Neural cell (in vitro differentiated cells): ENCODE measurements around the gene VSIG10.

ENCODE experiments used
- CTCF ChIP-seq: fragments of 450-650 bp; IDR thresholded peaks from 2 replicates; pipeline ENCODE4 v1.5.1; 2014; ENCODE audit warnings: antibody characterized with exemption, mild to moderate bottlenecking, moderate library complexity; ENCODE audit not compliant: poor library complexity, severe bottlenecking
- MXI1 ChIP-seq: fragments of 450-650 bp; conservative IDR thresholded peaks from 2 replicates; pipeline ENCODE4 v1.6.1; 2014; ENCODE audit warnings: antibody characterized with exemption, mild to moderate bottlenecking; ENCODE audit not compliant: poor library complexity, severe bottlenecking

GRCh38 chr12:118094039-118094438 is 9.8 kb downstream of the VSIG10 start:
- TF ChIP-seq CTCF: no peak
- no peak for TF ChIP-seq MXI1
